ENCODE results near the gene WNK4. TPM values are rescaled to one million over a fixed set of nuclear protein-coding genes. Genes with fewer than 3 reads are reported as not detected.

The WNK4 gene
- total and polyA plus RNA-seq, 11 donors, result 1.2 TPM; not detected in 10

Small RNA genes lying within 50 kb of the gene (microRNA-seq; reads per million reads assigned to microRNA genes)
- gene MIR6781, result 0 reads per million in 4 donors

Other genes with a start within 250 kb of the WNK4 start
- 10 to 100 TPM in 8 of 9 donors, 1 to 10 TPM in 1; 8.4 to 22.0 (median 12.5) TPM for gene NAGLU, start 244.4 kb upstream of the WNK4 start, total RNA-seq
- gene NAGLU, start 244.4 kb upstream of the WNK4 start, polyA plus RNA-seq, result 10 to 100 TPM; 10.4 to 19.1 TPM
- gene HSD17B1, start 227.7 kb upstream of the WNK4 start, total RNA-seq, result 1 to 10 TPM in 3 of 9 donors, under 1 TPM in 5, not detected in 1; 0.32 to 1.7 (median 0.97) TPM
- 1 to 10 TPM; 1.2 to 1.8 TPM for gene HSD17B1, start 227.7 kb upstream of the WNK4 start, polyA plus RNA-seq
- 10 to 100 TPM; 24.3 to 50.4 (median 33.2) TPM for gene COASY, start 218.5 kb upstream of the WNK4 start, total RNA-seq
- 10 to 100 TPM; 37.5 to 59.1 TPM for gene COASY, start 218.5 kb upstream of the WNK4 start, polyA plus RNA-seq
- gene MLX, start 213.5 kb upstream of the WNK4 start, total RNA-seq, result 10 to 100 TPM; 48.1 to 76.2 (median 57.9) TPM
- gene MLX, start 213.5 kb upstream of the WNK4 start, polyA plus RNA-seq, result 10 to 100 TPM; 53.1 to 71.7 TPM
- gene PSMC3IP, start 202.9 kb upstream of the WNK4 start, total RNA-seq, result 1 to 10 TPM in 7 of 9 donors, under 1 TPM in 2; 0.71 to 4.1 (median 2.0) TPM
- gene PSMC3IP, start 202.9 kb upstream of the WNK4 start, polyA plus RNA-seq, result 1 to 10 TPM; 2.1 to 2.9 TPM
- gene RETREG3, start 171.2 kb upstream of the WNK4 start, total RNA-seq, result 10 to 100 TPM; 21.3 to 39.0 (median 28.3) TPM
- 10 to 100 TPM; 12.2 to 16.8 TPM for gene RETREG3, start 171.2 kb upstream of the WNK4 start, polyA plus RNA-seq
- gene TUBG1, start 170.9 kb upstream of the WNK4 start, total RNA-seq, result 10 to 100 TPM; 31.5 to 80.1 (median 49.3) TPM
- 100 to 1,000 TPM in 1 of 2 donors, 10 to 100 TPM in 1; 46.4 to 112 TPM for gene TUBG1, start 170.9 kb upstream of the WNK4 start, polyA plus RNA-seq
- 10 to 100 TPM; 11.0 to 28.2 (median 16.7) TPM for gene TUBG2, start 121.3 kb upstream of the WNK4 start, total RNA-seq
- gene TUBG2, start 121.3 kb upstream of the WNK4 start, polyA plus RNA-seq, result 10 to 100 TPM in 1 of 2 donors, 1 to 10 TPM in 1; 8.6 to 15.3 TPM
- 10 to 100 TPM; 17.8 to 25.9 (median 23.6) TPM for gene PLEKHH3, start 103.6 kb upstream of the WNK4 start, total RNA-seq
- gene PLEKHH3, start 103.6 kb upstream of the WNK4 start, polyA plus RNA-seq, result 10 to 100 TPM; 19.5 to 19.9 TPM
- gene CCR10, start 98.8 kb upstream of the WNK4 start, total RNA-seq, result 1 to 10 TPM; 1.2 to 3.1 (median 2.1) TPM
- 1 to 10 TPM; 1.1 to 2.1 TPM for gene CCR10, start 98.8 kb upstream of the WNK4 start, polyA plus RNA-seq
- gene CNTNAP1, start 98.1 kb upstream of the WNK4 start, total RNA-seq, result 10 to 100 TPM in 1 of 9 donors, 1 to 10 TPM in 8; 1.3 to 17.9 (median 3.1) TPM
- 1 to 10 TPM; 2.2 to 4.3 TPM for gene CNTNAP1, start 98.1 kb upstream of the WNK4 start, polyA plus RNA-seq
- 10 to 100 TPM; 29.7 to 50.2 (median 41.5) TPM for gene EZH1, start 35.6 kb upstream of the WNK4 start, total RNA-seq
- 10 to 100 TPM; 18.8 to 23.8 TPM for gene EZH1, start 35.6 kb upstream of the WNK4 start, polyA plus RNA-seq
- 10 to 100 TPM; 31.2 to 58.3 (median 39.7) TPM for gene RAMP2, start 19.4 kb upstream of the WNK4 start, total RNA-seq
- gene RAMP2, start 19.4 kb upstream of the WNK4 start, polyA plus RNA-seq, result 10 to 100 TPM; 33.1 to 82.0 TPM
- 10 to 100 TPM; 32.7 to 50.4 (median 37.9) TPM for gene VPS25, start 7.2 kb upstream of the WNK4 start, total RNA-seq
- gene VPS25, start 7.2 kb upstream of the WNK4 start, polyA plus RNA-seq, result 10 to 100 TPM; 33.1 to 88.4 TPM
- gene COA3, start 18.1 kb downstream of the WNK4 start, total RNA-seq, result 10 to 100 TPM; 56.2 to 97.1 (median 71.8) TPM
- 100 to 1,000 TPM; 110 to 136 TPM for gene COA3, start 18.1 kb downstream of the WNK4 start, polyA plus RNA-seq
- not detected for gene CNTD1, start 18.3 kb downstream of the WNK4 start, total RNA-seq
- gene CNTD1, start 18.3 kb downstream of the WNK4 start, polyA plus RNA-seq, result under 1 TPM; 0.10 to 0.38 TPM
- 10 to 100 TPM; 70.8 to 94.9 (median 79.8) TPM for gene BECN1, start 43.7 kb downstream of the WNK4 start, total RNA-seq
- gene BECN1, start 43.7 kb downstream of the WNK4 start, polyA plus RNA-seq, result 10 to 100 TPM; 29.9 to 91.9 TPM
- 100 to 1,000 TPM in 1 of 9 donors, 10 to 100 TPM in 8; 59.7 to 105 (median 67.7) TPM for gene PSME3, start 52.8 kb downstream of the WNK4 start, total RNA-seq
- gene PSME3, start 52.8 kb downstream of the WNK4 start, polyA plus RNA-seq, result 100 to 1,000 TPM in 1 of 2 donors, 10 to 100 TPM in 1; 47.4 to 157 TPM
- under 1 TPM; 0.21 to 0.88 (median 0.44) TPM for gene AOC2, start 64.0 kb downstream of the WNK4 start, total RNA-seq
- under 1 TPM; 0.23 to 0.50 TPM for gene AOC2, start 64.0 kb downstream of the WNK4 start, polyA plus RNA-seq
- gene AOC3, start 70.6 kb downstream of the WNK4 start, total RNA-seq, result 10 to 100 TPM in 4 of 9 donors, 1 to 10 TPM in 5; 3.9 to 55.4 (median 9.2) TPM
- 10 to 100 TPM; 10.2 to 11.8 TPM for gene AOC3, start 70.6 kb downstream of the WNK4 start, polyA plus RNA-seq
- gene G6PC1, start 120.2 kb downstream of the WNK4 start, total RNA-seq, result not detected
- not detected for gene G6PC1, start 120.2 kb downstream of the WNK4 start, polyA plus RNA-seq
- gene AARSD1, start 183.8 kb downstream of the WNK4 start, total RNA-seq, result 10 to 100 TPM; 19.5 to 33.3 (median 26.2) TPM
- 10 to 100 TPM; 45.5 to 66.3 TPM for gene AARSD1, start 183.8 kb downstream of the WNK4 start, polyA plus RNA-seq
- gene PTGES3L, start 199.5 kb downstream of the WNK4 start, total RNA-seq, result 10 to 100 TPM; 24.6 to 48.4 (median 41.2) TPM
- gene PTGES3L, start 199.5 kb downstream of the WNK4 start, polyA plus RNA-seq, result 10 to 100 TPM; 41.5 to 58.0 TPM
- gene RUNDC1, start 200.0 kb downstream of the WNK4 start, total RNA-seq, result 10 to 100 TPM in 8 of 9 donors, 1 to 10 TPM in 1; 9.8 to 15.9 (median 11.4) TPM
- 10 to 100 TPM in 1 of 2 donors, 1 to 10 TPM in 1; 5.5 to 14.4 TPM for gene RUNDC1, start 200.0 kb downstream of the WNK4 start, polyA plus RNA-seq
- 100 to 1,000 TPM; 477 to 796 (median 664) TPM for gene RPL27, start 217.8 kb downstream of the WNK4 start, total RNA-seq
- gene RPL27, start 217.8 kb downstream of the WNK4 start, polyA plus RNA-seq, result 1,000 to 10,000 TPM; 1,976 to 2,590 TPM
- gene IFI35, start 226.2 kb downstream of the WNK4 start, total RNA-seq, result 10 to 100 TPM in 8 of 9 donors, 1 to 10 TPM in 1; 8.4 to 66.7 (median 11.9) TPM
- 10 to 100 TPM in 1 of 2 donors, 1 to 10 TPM in 1; 9.2 to 12.5 TPM for gene IFI35, start 226.2 kb downstream of the WNK4 start, polyA plus RNA-seq
- 100 to 1,000 TPM in 5 of 9 donors, 10 to 100 TPM in 4; 69.7 to 138 (median 108) TPM for gene VAT1, start 241.8 kb downstream of the WNK4 start, total RNA-seq
- gene VAT1, start 241.8 kb downstream of the WNK4 start, polyA plus RNA-seq, result 10 to 100 TPM; 64.5 to 91.2 TPM
- 1 to 10 TPM in 2 of 9 donors, under 1 TPM in 7; 0.29 to 1.6 (median 0.56) TPM for gene RND2, start 244.6 kb downstream of the WNK4 start, total RNA-seq
- gene RND2, start 244.6 kb downstream of the WNK4 start, polyA plus RNA-seq, result under 1 TPM; 0.10 to 0.95 TPM

Measured in heart left ventricle (tissue), 11 donors.